Mesenchymal stem cell (in vitro differentiated cells and primary cell): ENCODE data around the gene LEMD1.

Source experiments
- DNase-seq: peaks from one replicate; pipeline ENCODE4 v3.0.0-alpha.2; 2013
- H2AFZ ChIP-seq: one replicate; pipeline ENCODE4 v1.6.1; 2013; ENCODE audit warnings: low read depth, mild to moderate bottlenecking, control low read depth, inconsistent platforms, low read length, moderate library complexity
- H2AK5ac ChIP-seq: 2 replicates; pipeline ENCODE4 v1.6.1; 2013; ENCODE audit warnings: low read length, moderate library complexity, mild to moderate bottlenecking, inconsistent platforms; ENCODE audit not compliant: severe bottlenecking
- H2BK120ac ChIP-seq: one replicate; pipeline ENCODE4 v1.6.1; 2013; ENCODE audit warnings: low read depth, mild to moderate bottlenecking, inconsistent platforms, low read length, moderate library complexity
- H2BK12ac ChIP-seq, 2 experiments: one replicate each; pipeline ENCODE4 v1.6.1; 2013; ENCODE audit warnings: inconsistent platforms in 2 of 2, low read length in 2 of 2, mild to moderate bottlenecking in 2 of 2, moderate library complexity in 2 of 2, control low read depth in 1 of 2
- H2BK15ac ChIP-seq: one replicate; pipeline ENCODE4 v1.6.1; 2013; ENCODE audit warnings: mild to moderate bottlenecking, low read depth, inconsistent platforms; ENCODE audit not compliant: poor library complexity, severe bottlenecking
- H2BK5ac ChIP-seq: 2 replicates; pipeline ENCODE4 v1.6.1; 2013; ENCODE audit warnings: low read depth, mild to moderate bottlenecking, low read length, control low read depth, inconsistent platforms; ENCODE audit not compliant: poor library complexity, severe bottlenecking
- H3K14ac ChIP-seq, 2 experiments: one replicate each; pipeline ENCODE4 v1.6.1; 2013; ENCODE audit warnings: inconsistent platforms in 2 of 2, low read length in 2 of 2, control low read depth in 1 of 2, mild to moderate bottlenecking in 1 of 2, moderate library complexity in 1 of 2
- H3K18ac ChIP-seq, 2 experiments: one replicate each; pipeline ENCODE4 v1.6.1; 2013; ENCODE audit warnings: inconsistent platforms in 2 of 2, low read length in 2 of 2, control low read depth in 1 of 2, low read depth in 1 of 2, mild to moderate bottlenecking in 1 of 2
- H3K23ac ChIP-seq, 2 experiments: one replicate each; pipeline ENCODE4 v1.6.1; 2013; ENCODE audit warnings: inconsistent platforms in 2 of 2, low read length in 2 of 2, mild to moderate bottlenecking in 2 of 2, moderate library complexity in 2 of 2, control low read depth in 1 of 2
- H3K27ac ChIP-seq: 2 replicates; pipeline ENCODE4 v1.5.1; 2013; ENCODE audit warnings: mild to moderate bottlenecking, moderate library complexity, low read length, control low read depth, inconsistent platforms; ENCODE audit not compliant: poor library complexity, severe bottlenecking
- H3K27me3 ChIP-seq, 2 experiments: 2 replicates each; pipeline versions ENCODE4 v1.6.1 to v1.7.0; 2013; ENCODE audit warnings: low read length in 2 of 2, mild to moderate bottlenecking in 2 of 2, moderate library complexity in 2 of 2, control low read depth in 1 of 2, inconsistent platforms in 1 of 2; ENCODE audit not compliant: control insufficient read depth in 1 of 2, insufficient read depth in 1 of 2
- H3K36me3 ChIP-seq, 2 experiments: 2 replicates each; pipeline versions ENCODE4 v1.6.1 to v1.7.0; 2013; ENCODE audit warnings: low read length in 2 of 2, control low read depth in 1 of 2, inconsistent platforms in 1 of 2, low read depth in 1 of 2, mild to moderate bottlenecking in 1 of 2; ENCODE audit not compliant: insufficient read depth in 2 of 2, control insufficient read depth in 1 of 2
- H3K4ac ChIP-seq, 2 experiments: one replicate each; pipeline ENCODE4 v1.6.1; 2013; ENCODE audit warnings: inconsistent platforms in 2 of 2, low read length in 2 of 2, mild to moderate bottlenecking in 2 of 2, moderate library complexity in 2 of 2, control low read depth in 1 of 2, low read depth in 1 of 2
- H3K4me1 ChIP-seq: 2 replicates; pipeline ENCODE4 v1.6.1; 2013; ENCODE audit warnings: low read depth, low read length, control low read depth; ENCODE audit not compliant: control insufficient read depth, insufficient read depth
- H3K4me2 ChIP-seq: 2 replicates; pipeline ENCODE4 v1.6.1; 2013; ENCODE audit warnings: low read length, mild to moderate bottlenecking, inconsistent platforms; ENCODE audit not compliant: poor library complexity, severe bottlenecking
- H3K4me3 ChIP-seq, 2 experiments: 2 replicates each; pipeline versions ENCODE4 v1.5.1 to v1.7.0; 2013; ENCODE audit warnings: low read length in 2 of 2, mild to moderate bottlenecking in 2 of 2, control low read depth in 1 of 2, low read depth in 1 of 2; ENCODE audit not compliant: insufficient read depth in 1 of 2
- H3K79me1 ChIP-seq: replicated peaks from 2 replicates; pipeline ENCODE4 v1.6.1; 2013; ENCODE audit warnings: mild to moderate bottlenecking, control low read depth, low read length, inconsistent platforms; ENCODE audit not compliant: poor library complexity, severe bottlenecking
- H3K9ac ChIP-seq: 2 replicates; pipeline ENCODE4 v1.7.0; 2013; ENCODE audit warnings: mild to moderate bottlenecking, low read length, moderate library complexity
- H3K9me3 ChIP-seq: 2 replicates; pipeline ENCODE4 v1.7.0; 2013; ENCODE audit warnings: mild to moderate bottlenecking, low read length; ENCODE audit not compliant: control insufficient read depth
- H4K8ac ChIP-seq: one replicate; pipeline ENCODE4 v1.6.1; 2013; ENCODE audit warnings: inconsistent platforms, mild to moderate bottlenecking, low read length, moderate library complexity
- H4K91ac ChIP-seq: one replicate; pipeline ENCODE4 v1.6.1; 2013; ENCODE audit warnings: mild to moderate bottlenecking, low read length, inconsistent platforms
- WGBS: methylation state at CpG from one replicate; pipeline ENCODE4 v1.1.7; 2013; ENCODE audit warnings: mixed read lengths; 5-methylcytosine and 5-hydroxymethylcytosine counted together

LEMD1 gene

GRCh38 chr1:205358579-205358978 is 63.3 kb downstream of the LEMD1 start:
- H2BK5ac ChIP-seq, result no peak overlapping the region
- H2BK12ac ChIP-seq, result no peak overlapping the region
- no peak overlapping the region for H2AK5ac ChIP-seq
- H3K9ac ChIP-seq, result no peak overlapping the region
- H3K27ac ChIP-seq, result no peak overlapping the region
- no peak overlapping the region for H3K23ac ChIP-seq
- no peak overlapping the region for H3K4ac ChIP-seq
- DNase-seq, result no peak
- no peak overlapping the region for H3K18ac ChIP-seq
- H3K9me3 ChIP-seq, result no peaks in the 10 kb centered on the region
- H3K27me3 ChIP-seq, result peaks cover 50 to 64% of the 10 kb centered on the region in 2 experiments
- H3K79me1 ChIP-seq, result no peaks in the 10 kb centered on the region
- no peak overlapping the region for H3K14ac ChIP-seq
- no peaks in the 10 kb centered on the region for H3K4me1 ChIP-seq
- no peak overlapping the region for H2BK15ac ChIP-seq
- no peak overlapping the region for H3K4me3 ChIP-seq
- no peak overlapping the region for H2AFZ ChIP-seq
- H4K91ac ChIP-seq, result no peak overlapping the region
- no peak overlapping the region for H4K8ac ChIP-seq
- no peak overlapping the region for H3K4me2 ChIP-seq
- H3K36me3 ChIP-seq, result no peaks in the 10 kb centered on the region
- no peak overlapping the region for H2BK120ac ChIP-seq

DNA sequence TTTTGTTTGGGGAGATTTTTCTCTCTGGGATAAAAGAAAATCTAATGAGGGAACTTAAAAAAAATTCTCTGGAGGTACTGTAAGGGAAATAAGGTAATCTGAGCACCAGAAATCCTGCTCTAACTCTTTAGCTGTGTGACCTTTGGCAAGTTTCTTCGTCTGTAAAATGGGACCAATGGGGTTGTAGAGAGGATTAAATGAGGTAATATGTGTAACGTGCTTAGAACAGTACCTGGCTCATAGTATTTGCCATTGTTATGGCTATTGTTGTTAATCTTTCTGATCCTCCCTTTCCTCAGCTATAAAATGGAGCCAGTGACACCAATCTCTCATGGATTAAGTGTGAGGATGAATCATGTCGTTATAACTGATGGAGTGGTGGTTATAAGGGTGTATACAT is 64.3 kb downstream of the LEMD1 start:
- H3K4me2 ChIP-seq, result no peak overlapping the region
- no peak for DNase-seq
- no peak overlapping the region for H3K23ac ChIP-seq
- no peak overlapping the region for H4K8ac ChIP-seq
- no peak overlapping the region for H3K27ac ChIP-seq
- no peak overlapping the region for H3K4me3 ChIP-seq
- no peaks in the 10 kb centered on the region for H3K36me3 ChIP-seq
- no peak overlapping the region for H2AFZ ChIP-seq
- H3K79me1 ChIP-seq, result no peaks in the 10 kb centered on the region
- no peak overlapping the region for H3K4ac ChIP-seq
- no peaks in the 10 kb centered on the region for H3K4me1 ChIP-seq
- 76% methylated on average over 2 of the region's 3 CpGs for WGBS
- no peaks in the 10 kb centered on the region for H3K9me3 ChIP-seq
- no peak overlapping the region for H2BK15ac ChIP-seq
- no peak overlapping the region for H2BK5ac ChIP-seq
- H3K27me3 ChIP-seq, result peaks cover 55 to 63% of the 10 kb centered on the region in 2 experiments
- H2AK5ac ChIP-seq, result no peak overlapping the region
- no peak overlapping the region for H4K91ac ChIP-seq
- H2BK120ac ChIP-seq, result no peak overlapping the region
- no peak overlapping the region for H3K14ac ChIP-seq
- H3K9ac ChIP-seq, result no peak overlapping the region
- no peak overlapping the region for H3K18ac ChIP-seq
- H2BK12ac ChIP-seq, result no peak overlapping the region

GRCh38 chr1:205356440-205357139 is 65.3 kb downstream of the LEMD1 start, which contains the start of gene KLHDC8A:
KLHDC8A (minus strand) TSS chr1:205356922; CDS start chr1:205343604, 13,318 bp downstream.
- WGBS, result 60% methylated on average over 13 of the region's 20 CpGs
- H2BK15ac ChIP-seq, result no peak within 1 kb of the TSS
- no peak within 1 kb of the TSS for H4K8ac ChIP-seq
- H3K4me2 ChIP-seq, result no peak within 1 kb of the TSS
- no peak within 1 kb of the TSS for H4K91ac ChIP-seq
- H3K4me1 ChIP-seq, result no peaks in the 10 kb centered on the region
- no peak within 1 kb of the TSS for H2BK5ac ChIP-seq
- no peak within 1 kb of the TSS for H2AK5ac ChIP-seq
- no peaks in the 10 kb centered on the region for H3K9me3 ChIP-seq
- H3K18ac ChIP-seq, result no peak within 1 kb of the TSS
- H2BK12ac ChIP-seq, result no peak within 1 kb of the TSS
- no peak within 1 kb of the TSS for H3K27ac ChIP-seq
- H2AFZ ChIP-seq, result no peak within 1 kb of the TSS
- H3K14ac ChIP-seq, result no peak within 1 kb of the TSS
- H2BK120ac ChIP-seq, result no peak within 1 kb of the TSS
- no peaks in the 10 kb centered on the region for H3K79me1 ChIP-seq
- peaks cover 56 to 59% of the 10 kb centered on the region in 2 experiments for H3K27me3 ChIP-seq
- H3K4me3 ChIP-seq, result peak within 1 kb of the TSS in 1 of 2 experiments; percentile 43
- H3K9ac ChIP-seq, result peak within 1 kb of the TSS; percentile 40
- H3K23ac ChIP-seq, result no peak within 1 kb of the TSS
- H3K4ac ChIP-seq, result no peak within 1 kb of the TSS
- no peak for DNase-seq
- H3K36me3 ChIP-seq, result no peaks in the 10 kb centered on the region

- Histone ChIP-seq H3K14ac (no peak overlapping the region), H3K23ac (no peak overlapping the region), H4K91ac (no peak overlapping the region), H2AK5ac (no peak overlapping the region), H4K8ac (no peak overlapping the region), H3K9me3 (no peaks in the 10 kb centered on the region), H3K36me3 (no peaks in the 10 kb centered on the region), H3K4me2 (no peak overlapping the region), H3K18ac (no peak overlapping the region), H2BK12ac (no peak overlapping the region), H3K4me3 (no peak overlapping the region), H3K4ac (no peak overlapping the region), H2BK15ac (no peak overlapping the region), H2BK120ac (no peak overlapping the region), H3K27me3 (peaks cover 51 to 52% of the 10 kb centered on the region in 2 experiments), H2AFZ (no peak overlapping the region), H3K27ac (no peak overlapping the region), H3K79me1 (no peaks in the 10 kb centered on the region), H3K4me1 (no peaks in the 10 kb centered on the region), H3K9ac (no peak overlapping the region), H2BK5ac (no peak overlapping the region)
- 92% methylated on average over 3 of the region's 3 CpGs for WGBS
- no peak for DNase-seq
Observed at GRCh38 chr1:205355075-205355453, 66.8 kb downstream of the LEMD1 start.
